CD8-positive, alpha-beta memory T cell (primary cell): Measurements from ENCODE around the gene ACCSL. TPM values are rescaled to one million over a fixed set of nuclear protein-coding genes. Genes with fewer than 3 reads are reported as not detected.

Experiments
- CTCF ChIA-PET: fragments of 350-600 bp; sonication (Branson Sonifier 250); formaldehyde crosslinking; loops from one replicate; lab custom pipeline; 2021; ENCODE audit warnings: antibody characterized with exemption; lab: Charles Lee
- POLR2A ChIA-PET: fragments of 350-600 bp; sonication (Branson Sonifier 250); formaldehyde crosslinking; loops from one replicate; lab custom pipeline; 2021; ENCODE audit warnings: antibody characterized with exemption; lab: Charles Lee
- DNase-seq, 5 donors: peaks; one replicate each; pipeline versions ENCODE4 v3.0.0 to v3.0.0-alpha.2; 2020 to 2022; ENCODE audit warnings: mixed read lengths in 1 of 5
- H3K27ac ChIP-seq: one replicate; pipeline ENCODE4 v1.7.0; 2013; ENCODE audit warnings: low read depth, mild to moderate bottlenecking, low read length, moderate library complexity
- H3K27me3 ChIP-seq: 2 replicates; pipeline ENCODE4 v1.7.0; 2013; ENCODE audit warnings: low read length, mild to moderate bottlenecking; ENCODE audit not compliant: insufficient read depth, poor library complexity, severe bottlenecking
- H3K36me3 ChIP-seq: 2 replicates; pipeline ENCODE4 v1.7.0; 2013; ENCODE audit warnings: mild to moderate bottlenecking, low read length, moderate library complexity; ENCODE audit not compliant: insufficient read depth
- H3K4me1 ChIP-seq: 2 replicates; pipeline ENCODE4 v1.7.0; 2013; ENCODE audit warnings: mild to moderate bottlenecking, low read length, moderate library complexity; ENCODE audit not compliant: insufficient read depth
- H3K4me3 ChIP-seq: 2 replicates; pipeline ENCODE4 v1.7.0; 2013; ENCODE audit warnings: mild to moderate bottlenecking, low read length
- H3K9me3 ChIP-seq: 2 replicates; pipeline ENCODE4 v1.7.0; 2013; ENCODE audit warnings: mild to moderate bottlenecking, low read length
- H3K27ac Mint-ChIP-seq, 8 donors: one replicate each; pipeline ENCODE4 v1.8.0; 2020 to 2021; ENCODE audit warnings: mixed read lengths in 8 of 8, mild to moderate bottlenecking in 6 of 8, inconsistent platforms in 3 of 8, moderate library complexity in 3 of 8
- H3K27me3 Mint-ChIP-seq, 2 donors: one replicate each; pipeline ENCODE4 v1.8.0; 2020 to 2021; ENCODE audit warnings: mixed read lengths in 2 of 2, mild to moderate bottlenecking in 1 of 2, moderate library complexity in 1 of 2
- H3K36me3 Mint-ChIP-seq, 3 donors: one replicate each; pipeline ENCODE4 v1.8.0; 2020 to 2021; ENCODE audit warnings: mixed read lengths in 3 of 3, inconsistent platforms in 1 of 3, mild to moderate bottlenecking in 1 of 3
- H3K4me1 Mint-ChIP-seq, 3 donors: one replicate each; pipeline ENCODE4 v1.8.0; 2020 to 2021; ENCODE audit warnings: mixed read lengths in 3 of 3, inconsistent platforms in 1 of 3, mild to moderate bottlenecking in 1 of 3
- H3K4me3 Mint-ChIP-seq, 7 donors: one replicate each; pipeline ENCODE4 v1.8.0; 2020 to 2021; ENCODE audit warnings: mixed read lengths in 7 of 7, mild to moderate bottlenecking in 6 of 7, moderate library complexity in 4 of 7, inconsistent platforms in 2 of 7
- H3K9me3 Mint-ChIP-seq, 5 donors: one replicate each; pipeline ENCODE4 v1.8.0; 2020 to 2022; ENCODE audit warnings: mixed read lengths in 5 of 5, mild to moderate bottlenecking in 3 of 5, moderate library complexity in 2 of 5, inconsistent platforms in 1 of 5
- polyA plus RNA-seq: library from polyadenylated mRNA; unstranded; fragments of 300-500 nt; fragmentation: Illumina TruSeq; gene quantifications from one replicate; pipeline ENCODE4 v1.2.3, GENCODE V29; 2021
- total RNA-seq, 2 experiments: library from RNA; stranded (reverse); gene quantifications; one replicate each; pipeline ENCODE4 v1.2.3, GENCODE V29; 2021

Gene ACCSL
- total and polyA plus RNA-seq, 3 experiments from 2014 or later, result not detected

DNA sequence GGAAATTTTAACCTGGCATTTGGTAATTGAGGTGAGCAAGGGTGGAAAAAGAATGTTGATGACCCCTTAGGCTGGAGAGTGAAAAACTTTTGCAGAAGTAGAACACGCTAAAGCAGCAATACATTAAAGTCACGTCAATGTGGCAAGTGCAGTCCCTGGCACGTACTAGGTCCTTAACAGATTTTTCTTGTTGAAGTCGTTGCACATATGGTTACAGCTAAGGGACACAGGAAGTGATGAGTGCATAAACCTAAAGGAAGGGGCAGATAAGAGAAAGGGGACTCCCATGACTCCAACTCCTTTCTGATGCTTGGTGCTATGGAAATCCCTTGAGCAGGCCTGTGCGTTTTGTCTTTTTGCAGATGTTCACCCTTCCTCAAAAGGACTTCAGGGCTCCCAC is 19.5 kb downstream of the ACCSL start:
- ChIA-PET POLR2A (no interaction called here), CTCF (interaction anchor here (0.8 to 3.4 kb wide), 4 partner anchors 13 to 35 kb away, joined by 3 to 27 read pairs (median 3); partner anchors contain the start of gene EXT2)
- H3K27ac Mint-ChIP-seq, result peak overlapping the region in 7 of 8 donors; percentile 11 to 96 (median 81)
- H3K36me3 Mint-ChIP-seq, result peaks cover 0 to 7% (median 3%) of the 10 kb centered on the region in 3 donors
- H3K9me3 Mint-ChIP-seq, result no peaks in the 10 kb centered on the region
- no peak for DNase-seq
- Histone ChIP-seq H3K36me3 (no peaks in the 10 kb centered on the region), H3K27ac (peak overlapping the region; percentile 79), H3K4me1 (peaks cover 15% of the 10 kb centered on the region), H3K9me3 (no peaks in the 10 kb centered on the region), H3K4me3 (peak overlapping the region; percentile 87), H3K27me3 (no peaks in the 10 kb centered on the region)
- H3K4me1 Mint-ChIP-seq, result peaks cover 22 to 31% (median 31%) of the 10 kb centered on the region in 3 donors
- no peaks in the 10 kb centered on the region for H3K27me3 Mint-ChIP-seq
- H3K4me3 Mint-ChIP-seq, result peak overlapping the region; percentile 90 to 97 (median 94)

DNA sequence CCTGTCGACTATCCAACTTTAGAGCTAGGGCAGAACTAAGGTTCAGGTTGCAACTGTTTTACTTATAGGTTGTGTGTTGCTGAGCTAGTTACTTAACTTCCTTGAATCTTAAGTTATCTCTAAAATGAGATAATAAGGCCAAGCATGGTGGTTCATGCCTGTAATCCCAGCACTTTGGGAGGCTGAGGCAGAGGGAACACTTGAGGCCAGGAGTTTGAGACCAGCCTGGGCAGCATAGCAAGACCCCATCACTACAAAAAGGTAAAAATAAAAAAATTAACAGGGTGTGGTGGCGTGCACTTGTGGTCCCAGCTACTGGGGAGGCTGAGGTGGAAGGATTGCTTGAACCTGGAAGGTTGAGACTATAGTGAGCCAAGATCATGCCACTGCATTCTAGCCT is 20.4 kb downstream of the ACCSL start:
- POLR2A ChIA-PET, result no interaction called here
- no peaks in the 10 kb centered on the region for H3K27me3 Mint-ChIP-seq
- DNase-seq, result no peak

GRCh38 chr11:44071157-44071556 is 23.4 kb downstream of the ACCSL start:
- Mint-ChIP-seq H3K27me3 (no peaks in the 10 kb centered on the region), H3K36me3 (peaks cover 0 to 23% (median 12%) of the 10 kb centered on the region in 3 donors), H3K27ac (no peak overlapping the region), H3K4me3 (peak overlapping the region in 1 of 7 donors; percentile 9), H3K4me1 (peaks cover 8 to 19% (median 18%) of the 10 kb centered on the region in 3 donors), H3K9me3 (no peaks in the 10 kb centered on the region)
- no peak overlapping the region for H3K27ac ChIP-seq
- DNase-seq, result no peak
- H3K36me3 ChIP-seq, result peaks cover under 1% of the 10 kb centered on the region
- ChIA-PET CTCF (interaction anchor here (1.4 to 5.3 kb wide), 2 partner anchors 9 to 23 kb away, joined by 7 to 36 read pairs; partner anchors contain the start of gene EXT2), POLR2A (no interaction called here)
- H3K27me3 ChIP-seq, result no peaks in the 10 kb centered on the region
- peaks cover 7% of the 10 kb centered on the region for H3K4me1 ChIP-seq
- H3K9me3 ChIP-seq, result no peaks in the 10 kb centered on the region
- H3K4me3 ChIP-seq, result no peak overlapping the region

More for the DNA sequence above, 20.4 kb downstream of the ACCSL start:
- peaks cover 22 to 31% (median 31%) of the 10 kb centered on the region in 3 donors for H3K4me1 Mint-ChIP-seq
- peaks cover 0 to 9% (median 3%) of the 10 kb centered on the region in 3 donors for H3K36me3 Mint-ChIP-seq
- Histone ChIP-seq H3K4me1 (peaks cover 15% of the 10 kb centered on the region), H3K4me3 (no peak overlapping the region), H3K27me3 (no peaks in the 10 kb centered on the region), H3K9me3 (no peaks in the 10 kb centered on the region), H3K36me3 (no peaks in the 10 kb centered on the region), H3K27ac (no peak overlapping the region)
- peak overlapping the region in 1 of 8 donors; percentile 77 for H3K27ac Mint-ChIP-seq
- H3K4me3 Mint-ChIP-seq, result peak overlapping the region in 1 of 7 donors; percentile 18
- CTCF ChIA-PET, result interaction anchor here (0.8 to 3.4 kb wide), 2 partner anchors 22 to 26 kb away, joined by 3 to 27 read pairs; partner anchors contain the start of gene EXT2
- H3K9me3 Mint-ChIP-seq, result no peaks in the 10 kb centered on the region

GRCh38 chr11:44072757-44073658 is 25.2 kb downstream of the ACCSL start:
- ChIA-PET POLR2A (interaction anchor here (0.6 kb wide), 1 partner anchor 11 kb away, joined by 3 read pairs; no protein-coding TSS in a partner anchor), CTCF (interaction anchor here (5.3 kb wide), 1 partner anchor 21 kb away, joined by 36 read pairs; the partner anchor contains the start of gene EXT2)
- Mint-ChIP-seq H3K4me3 (no peak overlapping the region), H3K27ac (peak overlapping the region in 1 of 8 donors; percentile 54), H3K4me1 (peaks cover 0 to 8% (median 4%) of the 10 kb centered on the region in 3 donors), H3K9me3 (no peaks in the 10 kb centered on the region), H3K27me3 (no peaks in the 10 kb centered on the region), H3K36me3 (peaks cover 0 to 30% (median 12%) of the 10 kb centered on the region in 3 donors)
- no peaks in the 10 kb centered on the region for H3K27me3 ChIP-seq
- no peaks in the 10 kb centered on the region for H3K9me3 ChIP-seq
- no peak overlapping the region for H3K4me3 ChIP-seq
- no peak for DNase-seq
- peaks cover 6% of the 10 kb centered on the region for H3K36me3 ChIP-seq
- H3K27ac ChIP-seq, result no peak overlapping the region
- no peaks in the 10 kb centered on the region for H3K4me1 ChIP-seq

DNA sequence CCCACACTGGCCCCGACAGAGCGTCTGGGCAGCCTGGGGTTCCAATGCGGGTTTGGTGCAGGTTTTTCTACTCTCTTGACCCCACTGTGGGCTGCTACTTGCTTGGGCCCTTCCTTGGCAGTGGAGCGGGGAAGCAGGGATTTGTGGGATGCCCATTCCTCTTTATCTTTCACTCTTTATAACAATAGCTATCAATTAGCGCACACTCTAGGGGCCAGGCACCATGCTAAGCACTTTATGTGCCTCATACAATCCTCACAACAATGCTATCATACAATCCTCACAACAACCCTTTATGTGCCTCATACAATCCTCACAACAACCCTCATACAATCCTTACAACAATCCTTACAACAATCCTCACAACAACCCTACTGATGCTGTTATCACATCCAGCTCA is 31.0 kb downstream of the ACCSL start:
- Mint-ChIP-seq H3K27ac (no peak overlapping the region), H3K9me3 (no peaks in the 10 kb centered on the region), H3K36me3 (peaks cover under 1 to 40% (median 13%) of the 10 kb centered on the region in 3 donors), H3K4me3 (no peak overlapping the region), H3K4me1 (no peaks in the 10 kb centered on the region), H3K27me3 (peaks cover 0 to 1% of the 10 kb centered on the region in 2 donors)
- CTCF ChIA-PET, result interaction anchor here (1.3 to 1.4 kb wide), 2 partner anchors 13 to 16 kb away, joined by 5 read pairs; partner anchors contain the start of gene ACCS
- no peak for DNase-seq
- Histone ChIP-seq H3K36me3 (peaks cover 6% of the 10 kb centered on the region), H3K9me3 (no peaks in the 10 kb centered on the region), H3K4me1 (no peaks in the 10 kb centered on the region), H3K4me3 (no peak overlapping the region), H3K27me3 (no peaks in the 10 kb centered on the region), H3K27ac (no peak overlapping the region)
- POLR2A ChIA-PET, result no interaction called here

- no peaks in the 10 kb centered on the region for H3K4me1 Mint-ChIP-seq
- Histone ChIP-seq H3K36me3 (peaks cover 6% of the 10 kb centered on the region), H3K4me3 (no peak overlapping the region), H3K27ac (no peak overlapping the region), H3K9me3 (no peaks in the 10 kb centered on the region), H3K4me1 (no peaks in the 10 kb centered on the region), H3K27me3 (no peaks in the 10 kb centered on the region)
- H3K9me3 Mint-ChIP-seq, result peaks cover 0 to 3% (median 0%) of the 10 kb centered on the region in 5 donors
- POLR2A ChIA-PET, result no interaction called here
- H3K4me3 Mint-ChIP-seq, result no peak overlapping the region
- H3K27me3 Mint-ChIP-seq, result peaks cover 0 to 1% of the 10 kb centered on the region in 2 donors
- H3K27ac Mint-ChIP-seq, result peak overlapping the region in 1 of 8 donors; percentile 82
- no peak for DNase-seq
- CTCF ChIA-PET, result interaction anchor here (1.3 kb wide), 1 partner anchor 15 kb away, joined by 5 read pairs; no protein-coding TSS in a partner anchor
- peaks cover 6 to 45% (median 15%) of the 10 kb centered on the region in 3 donors for H3K36me3 Mint-ChIP-seq
Measured at GRCh38 chr11:44079376-44079775, 31.6 kb downstream of the ACCSL start.

GRCh38 chr11:44080951-44081350 is 33.2 kb downstream of the ACCSL start:
- Histone ChIP-seq H3K27ac (no peak overlapping the region), H3K4me3 (no peak overlapping the region), H3K36me3 (peaks cover 6% of the 10 kb centered on the region), H3K27me3 (no peaks in the 10 kb centered on the region), H3K4me1 (no peaks in the 10 kb centered on the region), H3K9me3 (peaks cover 4% of the 10 kb centered on the region)
- Mint-ChIP-seq H3K9me3 (peaks cover 0 to 8% (median 4%) of the 10 kb centered on the region in 5 donors), H3K27me3 (peaks cover 0 to 1% of the 10 kb centered on the region in 2 donors), H3K4me3 (no peak overlapping the region), H3K4me1 (no peaks in the 10 kb centered on the region), H3K27ac (no peak overlapping the region), H3K36me3 (peaks cover 6 to 35% (median 12%) of the 10 kb centered on the region in 3 donors)
- DNase-seq, result no peak
- CTCF ChIA-PET, result no interaction called here
- POLR2A ChIA-PET, result no interaction called here
